Tibial artery (tissue), 4 donors: ENCODE measurements around the gene USF3.

Source experiments
- DNase-seq, 2 donors: peaks; one replicate each; pipeline ENCODE4 v3.0.0-alpha.2; 2019
- H3K27ac ChIP-seq, 2 donors: fragments of 200-600 bp; sonication (generic) in 1 of 2; 1 replicate in 1 of 2; 2 replicates in 1 of 2; pipeline ENCODE4 v1.5.1; 2018 to 2019; ENCODE audit warnings: mild to moderate bottlenecking in 1 of 2
- H3K27me3 ChIP-seq, 2 donors: fragments of 200-600 bp; sonication (generic) in 1 of 2; one replicate each; pipeline versions ENCODE4 v1.5.1 to v1.6.0; 2016 to 2019
- H3K36me3 ChIP-seq, 3 donors: fragments of 200-600 bp; sonication (generic) in 2 of 3; one replicate each; pipeline ENCODE4 v1.5.1; 2016 to 2019; ENCODE audit warnings: mild to moderate bottlenecking in 2 of 3
- H3K4me1 ChIP-seq, 4 donors: fragments of 200-600 bp; sonication (generic) in 2 of 4; 1 replicate in 3 of 4; 2 replicates in 1 of 4; pipeline ENCODE4 v1.5.1; 2016 to 2019
- H3K4me3 ChIP-seq, 2 donors: fragments of 200-600 bp; sonication (generic) in 1 of 2; 1 replicate in 1 of 2; 2 replicates in 1 of 2; pipeline ENCODE4 v1.5.1; 2018 to 2019; ENCODE audit warnings: mild to moderate bottlenecking in 2 of 2
- H3K9me3 ChIP-seq, 3 donors: fragments of 200-600 bp; sonication (generic) in 1 of 3; one replicate each; pipeline ENCODE4 v1.5.1; 2016 to 2019
- CTCF ChIP-seq, 2 experiments: fragments of 200-600 bp in 1 of 2; fragments of 450-650 bp in 1 of 2; IDR thresholded peaks; one replicate each; pipeline ENCODE4 v1.5.1; 2017 to 2019; ENCODE audit warnings: antibody characterized with exemption in 2 of 2, mild to moderate bottlenecking in 1 of 2, moderate library complexity in 1 of 2
- intact Hi-C: fragments of 100-400 bp; cut with DNase I; formaldehyde crosslinking; loops from one replicate; pipeline ENCODE4 v1.15.0; 2023; ENCODE audit warnings: low total_unique reads

Gene USF3

GRCh38 chr3:113606539-113607218, 89.8 kb downstream of the USF3 start:
- Histone ChIP-seq H3K9me3 (no peaks in the 10 kb centered on the region), H3K36me3 (no peaks in the 10 kb centered on the region), H3K4me1 (no peaks in the 10 kb centered on the region), H3K27ac (no peak overlapping the region), H3K27me3 (no peaks in the 10 kb centered on the region), H3K4me3 (no peak overlapping the region)
- no peak for TF ChIP-seq CTCF (IDR thresholded peaks at IDR 0.05)
- DNase-seq, result no peak
- intact Hi-C loops, result no loop called here

- TF ChIP-seq CTCF (IDR thresholded peaks at IDR 0.05), result no peak
- DNase-seq, result no peak
Measured at GRCh38 chr3:113602836-113603235, 93.6 kb downstream of the USF3 start.

GRCh38 chr3:113602256-113602655, 94.2 kb downstream of the USF3 start:
- no peak for DNase-seq
- no peaks in the 10 kb centered on the region for H3K9me3 ChIP-seq
- H3K27ac ChIP-seq, result no peak overlapping the region
- intact Hi-C loops, result no loop called here
- no peaks in the 10 kb centered on the region for H3K27me3 ChIP-seq
- no peak overlapping the region for H3K4me3 ChIP-seq
- TF ChIP-seq CTCF (IDR thresholded peaks at IDR 0.05), result no peak
- no peaks in the 10 kb centered on the region for H3K36me3 ChIP-seq
- H3K4me1 ChIP-seq, result no peaks in the 10 kb centered on the region

More at GRCh38 chr3:113602836-113603235, 93.6 kb downstream of the USF3 start:
- Histone ChIP-seq H3K4me3 (no peak overlapping the region), H3K27me3 (no peaks in the 10 kb centered on the region), H3K4me1 (no peaks in the 10 kb centered on the region), H3K9me3 (no peaks in the 10 kb centered on the region), H3K27ac (no peak overlapping the region), H3K36me3 (no peaks in the 10 kb centered on the region)
- intact Hi-C loops, result no loop called here

GRCh38 chr3:113601240-113601639, 95.2 kb downstream of the USF3 start:
- intact Hi-C loops, result no loop called here

GRCh38 chr3:113600418-113601182, 95.8 kb downstream of the USF3 start:
- no peaks in the 10 kb centered on the region for H3K27me3 ChIP-seq
- no peak overlapping the region for H3K4me3 ChIP-seq
- no peaks in the 10 kb centered on the region for H3K9me3 ChIP-seq
- intact Hi-C loops, result no loop called here
- H3K4me1 ChIP-seq, result no peaks in the 10 kb centered on the region
- DNase-seq, result no peak
- TF ChIP-seq CTCF (IDR thresholded peaks at IDR 0.05), result no peak
- H3K27ac ChIP-seq, result no peak overlapping the region
- H3K36me3 ChIP-seq, result no peaks in the 10 kb centered on the region

More at GRCh38 chr3:113601240-113601639, 95.2 kb downstream of the USF3 start:
- Histone ChIP-seq H3K27ac (no peak overlapping the region), H3K4me3 (no peak overlapping the region), H3K36me3 (no peaks in the 10 kb centered on the region), H3K9me3 (no peaks in the 10 kb centered on the region), H3K4me1 (no peaks in the 10 kb centered on the region), H3K27me3 (no peaks in the 10 kb centered on the region)
- DNase-seq, result no peak
- no peak for TF ChIP-seq CTCF (IDR thresholded peaks at IDR 0.05)
